HG03135 (cell line): ENCODE measurements around the gene SLC24A3.
"Not testable (repeated sequence)": the region's sequence is repeated elsewhere in the genome, so short reads cannot be mapped to it uniquely, and the experiment has no call there.

Experiments
- ATAC-seq: cut with Tn5 transposase; IDR thresholded peaks from one replicate; pipeline ENCODE4 v1.9.1; 2021; ENCODE audit warnings: mild to moderate bottlenecking, moderate library complexity; ENCODE audit not compliant: unreplicated experiment

Gene SLC24A3

GRCh38 chr20:19658137-19658536, 445.7 kb downstream of the SLC24A3 start:
- ATAC-seq, result peak; percentile 80

GRCh38 chr20:19659448-19659847, 447.0 kb downstream of the SLC24A3 start:
- peak; percentile 45 for ATAC-seq

DNA sequence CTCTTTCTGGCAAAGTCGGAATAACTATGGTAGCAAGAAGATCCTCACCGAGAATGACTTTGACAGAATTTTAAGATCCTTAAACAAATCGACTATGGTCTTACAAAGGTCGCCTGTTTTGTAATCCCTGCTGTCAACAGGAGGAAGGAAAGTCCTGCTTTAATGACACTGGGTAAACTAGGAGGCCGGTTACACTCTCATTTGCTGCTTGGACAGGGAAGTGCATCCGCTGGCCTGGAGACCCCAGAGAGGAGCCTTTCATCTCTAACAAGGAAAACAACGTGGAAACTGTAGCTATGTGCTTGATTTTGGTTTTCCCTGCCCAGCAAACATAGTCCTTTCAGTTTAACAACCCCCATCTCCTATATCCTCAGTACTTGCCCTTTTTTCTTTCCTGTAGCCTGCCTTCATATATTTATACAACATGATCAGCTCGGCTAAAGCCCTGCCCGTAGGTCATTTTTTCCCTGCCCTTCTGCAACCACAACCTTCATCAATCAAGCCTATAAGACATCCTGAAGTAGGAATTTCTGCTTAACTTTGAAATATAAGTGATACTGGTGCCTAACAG, 448.5 kb downstream of the SLC24A3 start:
- ATAC-seq, result no peak

GRCh38 chr20:19661717-19662636, 449.5 kb downstream of the SLC24A3 start:
- ATAC-seq, result no peak

DNA sequence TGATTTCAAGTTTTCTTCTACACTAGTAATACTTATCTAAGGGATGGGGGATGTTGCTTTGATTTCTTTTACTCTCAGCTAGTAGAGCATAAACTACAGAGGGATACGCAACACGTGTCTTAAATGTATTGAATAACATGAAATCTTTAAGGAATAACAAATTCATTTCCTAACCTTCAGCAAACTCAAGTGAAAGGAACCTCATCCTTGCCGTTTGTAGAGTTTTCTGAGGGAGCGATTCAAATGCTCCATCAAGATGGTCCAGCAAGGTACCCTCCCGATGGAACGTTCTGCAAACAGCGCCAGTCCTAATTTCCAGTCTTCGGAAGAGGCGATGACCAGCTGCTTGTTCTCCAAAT, 450.2 kb downstream of the SLC24A3 start:
- no peak for ATAC-seq

DNA sequence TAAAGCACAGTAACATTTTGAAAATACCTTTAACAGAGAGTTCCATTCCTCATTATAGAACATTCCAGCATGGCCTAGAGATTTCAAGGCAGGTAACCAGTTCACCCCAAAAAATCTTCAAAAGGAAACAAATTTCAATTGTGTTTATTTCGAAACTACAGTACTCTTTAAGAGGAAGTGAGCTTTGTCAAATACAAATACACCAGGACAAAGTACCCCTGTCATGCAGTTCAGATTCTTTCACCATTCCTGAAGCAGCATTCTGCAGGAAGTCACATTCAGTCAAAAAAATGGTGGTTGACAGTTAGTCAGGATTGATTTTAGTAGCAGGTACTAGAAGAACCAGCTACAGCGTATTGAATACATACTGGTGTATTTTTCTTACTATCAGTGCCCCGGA, 456.0 kb downstream of the SLC24A3 start:
- ATAC-seq, result no peak

GRCh38 chr20:19670829-19671228, 458.4 kb downstream of the SLC24A3 start:
- no peak for ATAC-seq

GRCh38 chr20:19671374-19671773, 458.9 kb downstream of the SLC24A3 start:
- no peak for ATAC-seq

DNA sequence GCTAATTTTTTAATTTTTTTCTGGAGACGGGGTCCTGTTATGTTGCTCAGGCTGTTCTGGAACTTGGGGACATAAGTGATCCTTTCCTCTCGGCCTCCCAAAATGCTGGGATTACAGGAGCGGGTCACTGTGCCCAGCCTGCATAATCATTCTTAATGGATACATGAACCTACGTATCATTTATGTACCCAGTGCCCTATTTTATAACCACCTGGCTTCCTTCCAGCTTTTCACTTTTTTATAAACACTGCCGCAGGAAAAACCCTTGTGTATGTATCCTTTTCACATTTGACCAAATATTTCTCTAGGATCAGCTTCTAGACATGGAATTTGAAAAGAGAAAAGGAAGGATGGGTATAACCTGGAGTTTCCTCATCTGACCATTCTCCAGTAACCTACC, 460.1 kb downstream of the SLC24A3 start:
- no peak for ATAC-seq

DNA sequence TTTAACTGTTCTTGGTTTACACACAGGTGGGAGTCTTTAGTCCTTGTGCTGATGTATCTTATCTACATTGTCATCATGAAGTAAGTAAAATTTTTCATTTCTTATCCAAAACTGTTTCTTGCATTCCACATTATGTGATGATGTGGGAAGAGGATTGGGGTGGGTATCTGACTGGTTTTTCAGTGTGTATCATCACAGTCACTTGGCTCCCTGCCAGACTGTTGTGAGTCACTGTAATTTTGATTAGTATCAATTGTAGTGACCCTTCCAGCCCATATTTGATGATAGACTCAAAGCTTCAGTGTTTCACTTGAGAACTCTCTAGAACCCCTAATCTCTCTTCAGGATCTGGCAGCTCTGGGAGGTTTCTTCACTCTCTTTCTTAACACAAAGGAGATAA, 461.1 kb downstream of the SLC24A3 start:
- no peak for ATAC-seq

- no peak for ATAC-seq
Observed at GRCh38 chr20:19676202-19676601, 463.8 kb downstream of the SLC24A3 start.

- no peak for ATAC-seq
Observed at GRCh38 chr20:19677336-19677735, 464.9 kb downstream of the SLC24A3 start.

DNA sequence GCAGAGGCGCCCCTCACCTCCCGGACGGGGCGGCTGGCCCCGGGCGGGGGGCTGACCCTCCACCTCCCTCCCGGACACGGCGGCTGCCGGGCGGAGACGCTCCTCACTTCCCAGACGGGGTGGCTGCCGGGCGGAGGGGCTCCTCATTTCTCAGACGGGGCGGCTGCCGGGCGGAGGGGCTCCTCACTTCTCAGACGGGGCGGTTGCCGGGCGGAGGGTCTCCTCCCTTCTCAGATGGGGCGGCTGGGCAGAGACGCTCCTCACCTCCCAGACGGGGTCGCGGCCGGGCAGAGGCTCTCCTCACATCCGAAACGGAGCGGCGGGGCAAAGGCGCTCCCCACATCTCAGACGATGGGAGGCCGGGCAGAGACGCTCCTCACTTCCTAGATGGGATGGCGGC, 466.1 kb downstream of the SLC24A3 start:
- not testable (repeated sequence) for ATAC-seq

DNA sequence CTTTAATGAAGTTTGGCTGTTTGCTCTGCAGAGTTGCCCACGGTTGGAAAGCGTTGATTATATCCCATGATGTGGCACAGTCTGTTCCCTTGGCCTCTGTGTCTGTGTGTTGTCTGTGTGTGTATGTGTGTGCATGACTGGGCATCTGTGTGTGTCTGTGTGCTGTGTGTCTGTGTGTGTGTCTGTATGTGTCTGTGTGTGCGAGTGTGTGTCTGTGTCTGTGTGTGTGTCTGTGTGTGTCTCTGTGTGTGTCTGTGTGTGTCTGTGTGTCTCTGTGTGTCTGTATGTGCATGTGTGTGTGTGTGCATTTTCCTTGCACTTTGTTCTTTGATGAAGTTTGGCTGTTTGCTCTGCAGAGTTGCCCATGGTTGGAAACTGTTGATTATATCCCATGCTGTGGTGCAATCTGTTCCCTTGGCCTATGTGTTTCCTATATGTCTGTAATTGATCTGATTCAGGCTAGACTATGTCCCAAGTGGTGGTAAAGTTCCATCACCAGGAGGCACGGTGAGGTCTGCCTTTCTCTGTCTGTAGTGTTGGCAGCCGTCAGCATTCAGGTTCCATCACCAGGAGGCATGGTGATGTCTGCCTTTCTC, 467.6 kb downstream of the SLC24A3 start:
- ATAC-seq, result no peak

GRCh38 chr20:19682249-19682648, 469.8 kb downstream of the SLC24A3 start:
- no peak for ATAC-seq

GRCh38 chr20:19683188-19683587, 470.7 kb downstream of the SLC24A3 start:
- ATAC-seq, result no peak

GRCh38 chr20:19683822-19684221, 471.4 kb downstream of the SLC24A3 start:
- ATAC-seq, result no peak

DNA sequence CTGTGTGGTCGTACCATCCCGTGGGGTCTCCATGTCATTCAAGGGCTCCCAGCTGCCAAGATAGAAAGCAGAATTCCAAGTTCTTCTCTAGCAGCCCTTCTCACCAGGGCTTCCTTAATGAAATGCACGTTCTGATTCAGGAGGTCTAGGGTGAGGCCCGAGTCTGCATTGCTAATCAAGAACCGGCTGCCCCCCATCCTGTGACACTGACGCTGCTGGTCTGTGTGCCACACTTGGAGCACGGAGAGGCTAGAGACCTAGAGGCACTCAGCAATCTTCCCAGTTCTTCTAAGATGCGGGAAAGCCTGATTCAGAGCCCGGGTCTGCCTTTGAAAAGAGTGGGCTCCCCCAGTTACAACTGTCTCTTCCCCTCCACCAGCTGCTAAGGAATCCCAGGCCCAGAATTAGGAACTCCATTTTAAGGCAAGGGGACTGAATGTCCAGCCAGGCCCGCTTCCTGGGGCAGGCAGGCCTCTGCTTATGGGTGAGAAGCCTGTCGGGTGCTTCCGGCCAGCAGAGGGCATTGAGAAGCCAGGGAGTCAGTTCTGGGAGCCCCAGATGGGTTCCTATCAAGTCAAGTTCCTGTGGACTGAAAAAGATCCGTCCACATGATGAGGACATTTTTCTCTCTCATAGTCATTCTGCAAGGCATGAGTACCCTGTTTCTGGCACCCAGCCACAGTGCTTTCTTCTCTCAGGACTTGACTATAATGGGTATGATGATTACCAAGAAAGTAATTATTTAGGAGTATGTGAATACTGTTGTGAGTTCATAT, 475.8 kb downstream of the SLC24A3 start:
- ATAC-seq, result no peak

DNA sequence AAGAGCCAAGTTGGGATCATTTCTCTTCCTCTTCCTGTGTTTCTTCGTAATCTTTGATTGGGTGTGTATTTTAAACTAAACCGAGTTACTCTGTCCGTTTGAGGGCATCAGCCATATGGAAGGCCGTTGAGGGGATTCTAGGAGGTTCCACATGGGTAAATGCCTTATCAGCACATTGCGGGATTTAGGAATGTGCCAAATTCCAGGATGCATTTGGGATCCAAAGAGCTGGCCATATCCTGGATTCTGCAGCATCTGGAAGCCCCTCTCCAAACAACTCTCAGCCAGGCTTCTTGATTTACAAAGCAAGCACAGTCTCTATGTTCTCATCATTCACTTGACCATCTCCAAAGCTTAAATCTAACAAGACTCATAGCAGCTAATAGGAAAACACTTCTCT, 478.0 kb downstream of the SLC24A3 start:
- ATAC-seq, result no peak

DNA sequence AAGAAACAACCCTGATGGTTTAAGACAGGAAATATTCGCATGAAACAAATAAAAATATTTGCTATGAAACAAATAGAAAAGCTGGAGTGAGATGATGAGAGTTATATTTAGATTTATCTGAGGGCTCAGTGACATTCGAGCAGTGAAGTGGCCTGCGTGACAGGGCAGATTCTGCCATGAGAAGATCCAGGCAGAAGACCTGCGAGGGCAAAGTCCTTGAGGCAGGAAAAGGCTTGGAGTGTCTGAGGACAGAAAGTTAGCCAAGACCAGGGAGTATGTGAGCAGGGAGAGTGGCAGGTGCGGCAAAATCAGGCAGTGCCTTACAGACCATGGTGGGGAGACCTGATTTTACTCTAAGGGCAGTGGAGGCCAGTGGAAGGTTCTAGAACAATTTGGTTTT, 478.7 kb downstream of the SLC24A3 start:
- no peak for ATAC-seq

DNA sequence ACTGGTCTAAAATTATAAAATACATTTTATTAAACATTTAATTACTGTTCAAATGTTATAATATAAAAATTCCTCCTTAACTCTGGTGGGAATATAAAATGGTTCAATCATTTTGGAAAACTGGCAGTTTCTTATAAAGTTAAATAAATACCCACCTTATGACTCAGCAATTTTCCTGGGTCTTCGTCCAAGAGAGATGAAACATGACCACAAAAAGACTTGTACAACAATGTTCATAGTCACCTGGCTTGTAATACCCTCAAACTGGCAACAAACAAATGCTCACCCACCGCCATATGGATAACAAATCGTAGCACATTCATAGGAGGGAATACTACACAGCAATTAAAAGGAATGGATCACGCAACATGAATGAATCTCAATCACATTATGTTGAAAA, 479.7 kb downstream of the SLC24A3 start:
- no peak for ATAC-seq
